Activated CD4-positive, alpha-beta T cell treated with anti-CD3 and anti-CD28 coated beads, Interleukin-2, amount 10 ng/mL, durations not matched to agents 24 days and 14 days (primary cell): ENCODE measurements around the gene HOXC11. TPM values are rescaled to one million over a fixed set of nuclear protein-coding genes. Genes with fewer than 3 reads are reported as not detected.
A peak's percentile ranks its signal among the peaks of the same experiment; 100 is the strongest.

Experiments
- DNase-seq: peaks from one replicate; pipeline ENCODE4 v3.0.0; 2022
- H3K27ac Mint-ChIP-seq: one replicate; pipeline ENCODE4 v1.8.0; 2022; ENCODE audit warnings: mild to moderate bottlenecking, mixed read lengths
- H3K27me3 Mint-ChIP-seq: one replicate; pipeline ENCODE4 v1.8.0; 2022; ENCODE audit warnings: mixed read lengths
- H3K36me3 Mint-ChIP-seq: one replicate; pipeline ENCODE4 v1.8.0; 2022; ENCODE audit warnings: low read depth, mild to moderate bottlenecking, mixed read lengths
- H3K4me1 Mint-ChIP-seq: one replicate; pipeline ENCODE4 v1.8.0; 2021; ENCODE audit warnings: mixed read lengths
- H3K4me3 Mint-ChIP-seq: one replicate; pipeline ENCODE4 v1.8.0; 2022; ENCODE audit warnings: mild to moderate bottlenecking, moderate library complexity, mixed read lengths
- H3K9me3 Mint-ChIP-seq: one replicate; pipeline ENCODE4 v1.8.0; 2021; ENCODE audit warnings: mixed read lengths
- intact Hi-C: fragments of 100-400 bp; cut with micrococcal nuclease; formaldehyde crosslinking; loops from one replicate; pipeline ENCODE4 v1.15.1; 2023
- total RNA-seq: library from RNA; stranded (reverse); gene quantifications from 2 replicates; pipeline ENCODE4 v1.2.3, GENCODE V29; 2022

HOXC11 gene
- total RNA-seq, 1 donor from 2014 or later = not detected

DNA sequence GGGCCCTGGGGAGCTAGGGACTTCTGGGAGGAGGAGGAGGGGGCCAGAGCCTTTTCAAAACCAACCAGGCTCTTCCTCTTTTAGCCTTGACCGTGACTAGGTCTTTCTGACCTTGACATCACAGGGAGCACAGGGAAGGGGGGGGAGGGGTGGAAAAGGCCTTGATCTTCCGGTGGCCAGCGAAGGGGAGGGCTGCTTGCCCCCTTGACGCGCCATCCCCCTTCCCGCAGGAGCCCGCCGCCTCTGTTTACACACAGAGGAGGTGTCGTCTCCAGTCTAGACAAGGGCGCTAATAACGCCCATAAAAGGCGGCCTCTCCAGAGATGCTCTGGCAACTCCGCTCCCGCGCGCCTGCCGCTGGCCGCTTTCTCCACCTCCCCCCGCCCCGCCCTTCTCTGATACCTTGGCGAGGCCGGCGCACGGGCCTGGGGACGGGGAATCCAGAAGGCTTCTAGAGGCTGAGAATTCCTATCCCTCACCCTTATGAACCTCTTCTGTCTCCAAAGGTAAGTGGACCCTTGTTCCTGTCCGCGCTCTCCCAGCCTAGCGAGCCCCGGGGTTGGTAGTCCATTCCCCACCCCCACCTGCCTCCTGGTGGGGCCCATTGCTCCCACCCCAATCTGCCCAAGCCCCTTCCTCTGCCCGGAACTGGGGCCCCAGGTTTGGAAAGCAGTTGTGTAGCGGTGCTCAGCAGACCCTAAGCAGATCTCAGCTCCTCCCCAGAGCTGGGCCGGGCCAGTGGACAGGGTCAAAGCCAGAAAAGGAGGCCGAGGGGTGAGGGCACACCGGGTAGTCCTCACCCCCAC, 23.1 kb upstream of the HOXC11 start:
- Mint-ChIP-seq H3K27me3 (peaks cover 90% of the 10 kb centered on the region), H3K36me3 (peaks cover 1% of the 10 kb centered on the region), H3K9me3 (peaks cover 4% of the 10 kb centered on the region), H3K4me3 (no peak overlapping the region), H3K27ac (no peak overlapping the region), H3K4me1 (no peaks in the 10 kb centered on the region)
- DNase-seq = no peak
- intact Hi-C loops = loop anchor here (2.0 to 5.0 kb wide), 2 partner anchors 13 to 102 kb away; partner anchors contain the start of gene HOXC4

- intact Hi-C loops = loop anchor here (2.0 to 5.0 kb wide), 2 partner anchors 14 to 102 kb away; partner anchors contain the start of gene HOXC4
- DNase-seq = no peak
- peaks cover 86% of the 10 kb centered on the region for H3K27me3 Mint-ChIP-seq
- no peak overlapping the region for H3K27ac Mint-ChIP-seq
- no peak overlapping the region for H3K4me3 Mint-ChIP-seq
- peaks cover 1% of the 10 kb centered on the region for H3K36me3 Mint-ChIP-seq
- peaks cover 4% of the 10 kb centered on the region for H3K9me3 Mint-ChIP-seq
- H3K4me1 Mint-ChIP-seq = no peaks in the 10 kb centered on the region
Observed at GRCh38 chr12:53950437-53950773, 22.5 kb upstream of the HOXC11 start.

- Mint-ChIP-seq H3K4me3 (no peak overlapping the region), H3K4me1 (peaks cover 2% of the 10 kb centered on the region), H3K27me3 (peaks cover 83% of the 10 kb centered on the region), H3K9me3 (peaks cover 4% of the 10 kb centered on the region), H3K27ac (peak overlapping the region; percentile 66), H3K36me3 (peaks cover 1% of the 10 kb centered on the region)
- intact Hi-C loops = loop anchor here (2.0 to 5.0 kb wide), 2 partner anchors 14 to 101 kb away; partner anchors contain the start of gene HOXC4
- peak; percentile 58 for DNase-seq
Observed at GRCh38 chr12:53950789-53951576, 21.9 kb upstream of the HOXC11 start.

DNA sequence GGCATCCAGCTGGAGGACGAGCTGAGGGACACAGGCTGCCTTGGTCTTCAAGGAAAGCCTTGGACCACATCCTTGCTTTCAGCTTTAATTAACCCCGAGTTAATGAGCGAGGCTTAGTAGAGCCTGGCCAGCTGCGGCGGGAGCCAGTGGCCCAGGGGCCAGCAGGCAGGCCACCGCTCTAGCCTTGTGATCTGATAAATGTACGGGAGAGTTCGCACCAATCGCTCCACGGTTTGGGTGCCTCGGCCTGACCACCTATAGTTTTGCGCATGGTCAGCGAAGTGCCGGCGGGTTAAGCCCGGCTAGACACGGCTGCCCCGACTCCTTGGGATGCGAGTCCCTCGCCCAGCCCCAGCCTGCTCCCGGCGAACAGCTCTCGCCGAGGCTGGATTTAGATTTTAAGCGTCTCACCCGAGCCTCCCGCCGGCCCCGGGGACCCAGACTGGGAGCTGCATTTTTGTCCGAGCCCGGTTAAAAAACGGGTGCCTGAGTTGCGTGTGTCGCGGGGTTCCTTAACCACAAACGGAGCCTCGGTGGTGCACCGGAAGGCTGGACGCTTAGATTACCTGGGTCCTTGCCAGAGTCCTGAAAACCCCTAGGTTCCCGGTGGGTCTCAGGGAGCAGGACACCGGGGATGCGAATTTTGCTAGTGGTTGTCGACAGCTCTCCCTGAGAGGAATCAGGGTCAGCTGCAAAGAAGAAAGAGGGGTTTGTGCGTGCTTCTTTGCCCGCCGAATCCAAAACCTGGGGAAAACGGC, 21.2 kb upstream of the HOXC11 start:
- Mint-ChIP-seq H3K36me3 (peaks cover 1% of the 10 kb centered on the region), H3K4me3 (no peak overlapping the region), H3K27ac (peak overlapping the region; percentile 66), H3K9me3 (peaks cover 4% of the 10 kb centered on the region), H3K27me3 (peaks cover 83% of the 10 kb centered on the region), H3K4me1 (peaks cover 5% of the 10 kb centered on the region)
- intact Hi-C loops = loop anchor here (2.0 to 5.0 kb wide), 3 partner anchors 15 to 101 kb away; partner anchors contain the start of genes HOTAIR and HOXC4
- DNase-seq = peak; percentile 63

GRCh38 chr12:53952335-53952694, 20.6 kb upstream of the HOXC11 start:
- H3K9me3 Mint-ChIP-seq = peaks cover 4% of the 10 kb centered on the region
- peak overlapping the region; percentile 60 for H3K27ac Mint-ChIP-seq
- intact Hi-C loops = loop anchor here (2.0 to 5.0 kb wide), 2 partner anchors 22 to 100 kb away; partner anchors contain the start of genes HOTAIR and HOXC4

GRCh38 chr12:53952871-53953734, 19.8 kb upstream of the HOXC11 start:
- Mint-ChIP-seq H3K27me3 (peaks cover 83% of the 10 kb centered on the region), H3K4me3 (no peak overlapping the region), H3K9me3 (peaks cover 4% of the 10 kb centered on the region), H3K36me3 (peaks cover 1% of the 10 kb centered on the region), H3K27ac (peak overlapping the region; percentile 60), H3K4me1 (peaks cover 5% of the 10 kb centered on the region)
- intact Hi-C loops = loop anchor here (2.0 to 5.0 kb wide), 2 partner anchors 22 to 99 kb away; partner anchors contain the start of genes HOTAIR and HOXC4
- DNase-seq = no peak

More at GRCh38 chr12:53952335-53952694, 20.6 kb upstream of the HOXC11 start:
- Mint-ChIP-seq H3K36me3 (peaks cover 1% of the 10 kb centered on the region), H3K4me1 (peaks cover 5% of the 10 kb centered on the region), H3K27me3 (peaks cover 86% of the 10 kb centered on the region), H3K4me3 (no peak overlapping the region)
- DNase-seq = peak; percentile 59

- peaks cover 82% of the 10 kb centered on the region for H3K27me3 Mint-ChIP-seq
- peaks cover 4% of the 10 kb centered on the region for H3K9me3 Mint-ChIP-seq
- intact Hi-C loops = loop anchor here (2.0 to 5.0 kb wide), 3 partner anchors 21 to 98 kb away; partner anchors contain the start of genes HOTAIR and HOXC4
- peaks cover 1% of the 10 kb centered on the region for H3K36me3 Mint-ChIP-seq
- peaks cover 5% of the 10 kb centered on the region for H3K4me1 Mint-ChIP-seq
- DNase-seq = no peak
- H3K4me3 Mint-ChIP-seq = no peak overlapping the region
- peak overlapping the region; percentile 62 for H3K27ac Mint-ChIP-seq
Observed at GRCh38 chr12:53953831-53954693, 18.9 kb upstream of the HOXC11 start.

- no peak within 1 kb of the TSS for H3K4me3 Mint-ChIP-seq
- H3K4me1 Mint-ChIP-seq = peaks cover 5% of the 10 kb centered on the region
- DNase-seq = no peak
- peak within 1 kb of the TSS; percentile 62 for H3K27ac Mint-ChIP-seq
- intact Hi-C loops = loop anchor here (2.0 to 5.0 kb wide), 3 partner anchors 40 to 98 kb away; partner anchors contain the start of genes HOXC4 and HOXC5
- peaks cover 82% of the 10 kb centered on the region for H3K27me3 Mint-ChIP-seq
- H3K36me3 Mint-ChIP-seq = peaks cover 1% of the 10 kb centered on the region
- H3K9me3 Mint-ChIP-seq = peaks cover 6% of the 10 kb centered on the region
Observed at GRCh38 chr12:53954694-53955035, 18.3 kb upstream of the HOXC11 start, which contains the start of gene HOXC12. HOXC12 (plus strand) TSS chr12:53954903; CDS start chr12:53954930, 27 bp downstream.

DNA sequence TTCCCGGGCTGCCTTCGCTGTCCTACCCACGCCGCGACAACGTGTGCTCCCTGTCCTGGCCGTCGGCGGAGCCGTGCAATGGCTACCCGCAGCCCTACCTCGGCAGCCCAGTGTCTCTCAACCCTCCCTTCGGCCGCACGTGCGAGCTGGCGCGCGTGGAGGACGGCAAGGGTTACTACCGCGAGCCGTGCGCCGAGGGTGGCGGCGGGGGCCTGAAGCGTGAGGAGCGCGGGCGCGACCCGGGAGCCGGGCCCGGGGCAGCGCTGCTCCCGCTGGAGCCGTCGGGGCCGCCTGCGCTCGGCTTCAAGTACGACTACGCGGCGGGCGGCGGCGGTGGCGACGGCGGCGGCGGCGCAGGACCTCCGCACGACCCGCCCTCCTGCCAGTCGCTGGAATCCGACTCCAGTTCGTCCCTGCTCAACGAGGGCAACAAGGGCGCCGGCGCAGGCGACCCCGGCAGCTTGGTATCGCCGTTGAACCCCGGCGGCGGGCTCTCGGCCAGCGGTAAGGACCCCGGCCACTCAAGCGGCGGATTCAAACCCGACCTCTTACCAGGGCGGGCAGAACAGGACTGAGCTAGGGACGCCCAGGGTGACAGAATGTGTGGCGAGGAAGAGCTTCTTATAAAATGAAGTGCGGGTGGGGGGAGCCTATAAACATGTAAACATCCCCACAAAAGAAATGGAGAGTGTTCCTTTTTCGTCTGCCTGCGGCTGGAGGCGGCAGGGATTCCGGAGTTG, 17.7 kb upstream of the HOXC11 start:
- DNase-seq = no peak
- Mint-ChIP-seq H3K9me3 (peaks cover 10% of the 10 kb centered on the region), H3K27me3 (peaks cover 83% of the 10 kb centered on the region), H3K27ac (no peak overlapping the region), H3K4me3 (no peak overlapping the region), H3K4me1 (peaks cover 5% of the 10 kb centered on the region), H3K36me3 (peaks cover 1% of the 10 kb centered on the region)
- intact Hi-C loops = loop anchor here (2.0 to 5.0 kb wide), 2 partner anchors 40 to 77 kb away; partner anchors contain the start of gene HOXC5

GRCh38 chr12:53955776-53956250, 17.1 kb upstream of the HOXC11 start:
- H3K36me3 Mint-ChIP-seq = peaks cover 1% of the 10 kb centered on the region
- intact Hi-C loops = loop anchor here (2.0 to 5.0 kb wide), 2 partner anchors 39 to 76 kb away; partner anchors contain the start of gene HOXC5
- H3K9me3 Mint-ChIP-seq = peaks cover 13% of the 10 kb centered on the region
- H3K4me3 Mint-ChIP-seq = no peak overlapping the region
- H3K4me1 Mint-ChIP-seq = peaks cover 5% of the 10 kb centered on the region
- no peak for DNase-seq
- H3K27ac Mint-ChIP-seq = peak overlapping the region; percentile 50
- peaks cover 85% of the 10 kb centered on the region for H3K27me3 Mint-ChIP-seq

DNA sequence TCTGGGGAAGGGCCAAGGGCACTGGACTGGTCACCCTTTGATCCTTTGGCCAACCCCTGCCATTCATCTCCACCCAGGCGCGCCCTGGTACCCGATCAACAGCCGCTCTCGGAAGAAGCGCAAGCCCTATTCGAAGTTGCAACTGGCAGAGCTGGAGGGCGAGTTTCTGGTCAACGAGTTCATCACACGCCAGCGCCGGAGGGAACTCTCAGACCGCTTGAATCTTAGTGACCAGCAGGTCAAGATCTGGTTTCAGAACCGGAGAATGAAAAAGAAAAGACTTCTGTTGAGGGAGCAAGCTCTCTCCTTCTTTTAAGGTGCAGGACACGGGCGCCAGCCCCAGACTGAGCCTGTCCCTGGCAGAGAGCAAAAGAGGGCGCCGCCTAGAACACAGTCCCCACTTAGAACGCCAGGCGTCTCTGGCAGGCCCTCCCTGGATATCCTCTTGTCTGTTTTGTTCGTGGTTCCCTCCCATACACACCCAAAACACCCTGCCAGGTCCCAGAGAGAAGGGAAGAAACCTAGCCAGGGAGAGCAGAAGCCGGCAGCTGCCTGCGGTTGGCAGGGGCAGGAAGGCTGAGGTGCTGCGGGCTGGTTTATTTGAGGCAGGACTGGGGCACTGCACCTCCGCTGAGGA, 16.6 kb upstream of the HOXC11 start:
- Mint-ChIP-seq H3K27ac (peak overlapping the region; percentile 50), H3K9me3 (peaks cover 13% of the 10 kb centered on the region), H3K27me3 (peaks cover 81% of the 10 kb centered on the region), H3K36me3 (peaks cover 1% of the 10 kb centered on the region), H3K4me1 (peaks cover 5% of the 10 kb centered on the region), H3K4me3 (no peak overlapping the region)
- no peak for DNase-seq
- intact Hi-C loops = loop anchor here (5.0 kb wide), 1 partner anchor 76 kb away; the partner anchor contains the start of gene HOXC5
